Measurements from ENCODE around the gene IL23A.
A peak's percentile ranks its signal among the peaks of the same experiment; 100 is the strongest.

Gene IL23A, protein sequence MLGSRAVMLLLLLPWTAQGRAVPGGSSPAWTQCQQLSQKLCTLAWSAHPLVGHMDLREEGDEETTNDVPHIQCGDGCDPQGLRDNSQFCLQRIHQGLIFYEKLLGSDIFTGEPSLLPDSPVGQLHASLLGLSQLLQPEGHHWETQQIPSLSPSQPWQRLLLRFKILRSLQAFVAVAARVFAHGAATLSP

DNA sequence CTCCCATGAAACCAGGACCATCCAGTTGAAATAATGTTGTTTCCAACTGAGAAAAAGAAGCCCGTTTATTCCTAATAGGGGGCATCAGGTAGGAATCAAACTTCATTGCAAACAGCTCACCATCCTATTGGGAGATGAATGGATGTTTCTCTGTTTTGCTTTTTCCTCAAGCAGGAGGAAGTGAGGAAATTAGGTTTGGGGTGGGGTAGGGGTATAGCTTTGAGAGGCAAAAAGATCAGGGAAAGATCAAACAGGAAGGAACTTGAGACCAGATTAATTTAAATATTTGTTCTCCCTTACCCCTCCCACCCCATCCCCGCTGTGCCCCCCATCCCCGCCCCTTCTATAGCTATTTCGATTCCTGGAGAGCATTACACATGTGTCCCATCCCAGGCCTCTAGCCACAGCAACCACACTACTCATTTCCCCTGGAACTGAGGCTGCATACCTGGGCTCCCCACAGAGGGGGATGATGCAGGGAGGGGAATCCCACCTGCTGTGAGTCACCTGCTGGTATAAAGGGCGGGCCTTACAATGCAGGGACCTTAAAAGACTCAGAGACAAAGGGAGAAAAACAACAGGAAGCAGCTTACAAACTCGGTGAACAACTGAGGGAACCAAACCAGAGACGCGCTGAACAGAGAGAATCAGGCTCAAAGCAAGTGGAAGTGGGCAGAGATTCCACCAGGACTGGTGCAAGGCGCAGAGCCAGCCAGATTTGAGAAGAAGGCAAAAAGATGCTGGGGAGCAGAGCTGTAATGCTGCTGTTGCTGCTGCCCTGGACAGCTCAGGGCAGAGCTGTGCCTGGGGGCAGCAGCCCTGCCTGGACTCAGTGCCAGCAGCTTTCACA, at the start of gene IL23A:
TSS of gene IL23A (plus strand) at position 577 of the 850 bp plus-strand sequence. CDS start at position 738, 161 bp downstream.
- TF ChIP-seq TEAD4 (IDR thresholded peaks at IDR 0.05) (0 out of 2 replicates have a peak, but pooled peaks have one; percentile 25), EP300 (IDR thresholded peaks at IDR 0.05; ENCODE audit: borderline replicate concordance) (no peak)

DNA sequence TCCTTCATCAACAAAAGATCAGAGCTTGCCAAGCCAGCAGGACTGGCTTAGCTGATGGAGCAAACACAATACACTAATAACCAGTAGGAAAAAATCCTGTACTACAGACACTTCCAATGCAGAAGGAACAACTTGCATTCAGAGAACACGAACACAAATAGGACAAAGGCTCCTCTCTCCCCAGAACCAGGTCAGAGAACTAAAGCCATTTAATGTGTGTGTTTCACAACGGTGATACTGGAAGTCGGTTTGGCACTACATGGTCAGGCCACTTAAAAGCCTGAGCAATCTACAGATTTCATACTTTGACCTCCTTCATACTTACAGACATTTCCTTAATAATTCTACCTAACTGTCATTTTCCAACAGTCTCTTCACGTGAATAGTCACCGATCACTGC, 44.9 kb upstream of the IL23A start:
- TF ChIP-seq, protein P1, sequence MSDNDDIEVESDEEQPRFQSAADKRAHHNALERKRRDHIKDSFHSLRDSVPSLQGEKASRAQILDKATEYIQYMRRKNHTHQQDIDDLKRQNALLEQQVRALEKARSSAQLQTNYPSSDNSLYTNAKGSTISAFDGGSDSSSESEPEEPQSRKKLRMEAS (IDR thresholded peaks at IDR 0.05): no peak
- no peak for TF ChIP-seq RAD21 (IDR thresholded peaks at IDR 0.05; ENCODE audit: low read depth)
- TF ChIP-seq FOXM1 (IDR thresholded peaks at IDR 0.05; ENCODE audit: borderline replicate concordance, low read depth): no peak
- no peak for TF ChIP-seq TEAD4 (IDR thresholded peaks at IDR 0.05)
- TF ChIP-seq NFIC (IDR thresholded peaks at IDR 0.05): no peak
- TF ChIP-seq ZBTB7A (IDR thresholded peaks at IDR 0.05; ENCODE audit: low read depth): no peak
- TF ChIP-seq EP300 (IDR thresholded peaks at IDR 0.05; ENCODE audit: borderline replicate concordance): no peak
- TF ChIP-seq TAF1 (IDR thresholded peaks at IDR 0.05; ENCODE audit: low read depth): no peak
- TF ChIP-seq, protein P2, sequence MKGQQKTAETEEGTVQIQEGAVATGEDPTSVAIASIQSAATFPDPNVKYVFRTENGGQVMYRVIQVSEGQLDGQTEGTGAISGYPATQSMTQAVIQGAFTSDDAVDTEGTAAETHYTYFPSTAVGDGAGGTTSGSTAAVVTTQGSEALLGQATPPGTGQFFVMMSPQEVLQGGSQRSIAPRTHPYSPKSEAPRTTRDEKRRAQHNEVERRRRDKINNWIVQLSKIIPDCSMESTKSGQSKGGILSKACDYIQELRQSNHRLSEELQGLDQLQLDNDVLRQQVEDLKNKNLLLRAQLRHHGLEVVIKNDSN (IDR thresholded peaks at IDR 0.05): no peak
- TF ChIP-seq, protein P3, sequence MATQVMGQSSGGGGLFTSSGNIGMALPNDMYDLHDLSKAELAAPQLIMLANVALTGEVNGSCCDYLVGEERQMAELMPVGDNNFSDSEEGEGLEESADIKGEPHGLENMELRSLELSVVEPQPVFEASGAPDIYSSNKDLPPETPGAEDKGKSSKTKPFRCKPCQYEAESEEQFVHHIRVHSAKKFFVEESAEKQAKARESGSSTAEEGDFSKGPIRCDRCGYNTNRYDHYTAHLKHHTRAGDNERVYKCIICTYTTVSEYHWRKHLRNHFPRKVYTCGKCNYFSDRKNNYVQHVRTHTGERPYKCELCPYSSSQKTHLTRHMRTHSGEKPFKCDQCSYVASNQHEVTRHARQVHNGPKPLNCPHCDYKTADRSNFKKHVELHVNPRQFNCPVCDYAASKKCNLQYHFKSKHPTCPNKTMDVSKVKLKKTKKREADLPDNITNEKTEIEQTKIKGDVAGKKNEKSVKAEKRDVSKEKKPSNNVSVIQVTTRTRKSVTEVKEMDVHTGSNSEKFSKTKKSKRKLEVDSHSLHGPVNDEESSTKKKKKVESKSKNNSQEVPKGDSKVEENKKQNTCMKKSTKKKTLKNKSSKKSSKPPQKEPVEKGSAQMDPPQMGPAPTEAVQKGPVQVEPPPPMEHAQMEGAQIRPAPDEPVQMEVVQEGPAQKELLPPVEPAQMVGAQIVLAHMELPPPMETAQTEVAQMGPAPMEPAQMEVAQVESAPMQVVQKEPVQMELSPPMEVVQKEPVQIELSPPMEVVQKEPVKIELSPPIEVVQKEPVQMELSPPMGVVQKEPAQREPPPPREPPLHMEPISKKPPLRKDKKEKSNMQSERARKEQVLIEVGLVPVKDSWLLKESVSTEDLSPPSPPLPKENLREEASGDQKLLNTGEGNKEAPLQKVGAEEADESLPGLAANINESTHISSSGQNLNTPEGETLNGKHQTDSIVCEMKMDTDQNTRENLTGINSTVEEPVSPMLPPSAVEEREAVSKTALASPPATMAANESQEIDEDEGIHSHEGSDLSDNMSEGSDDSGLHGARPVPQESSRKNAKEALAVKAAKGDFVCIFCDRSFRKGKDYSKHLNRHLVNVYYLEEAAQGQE (IDR thresholded peaks at IDR 0.05; ENCODE audit: low read depth): no peak
- TF ChIP-seq TCF12 (IDR thresholded peaks at IDR 0.05; ENCODE audit: low read depth): no peak
- TF ChIP-seq CREB1 (IDR thresholded peaks at IDR 0.05; ENCODE audit: low read depth): no peak
- no peak for TF ChIP-seq YY1 (IDR thresholded peaks at IDR 0.05; ENCODE audit: low read depth)

DNA sequence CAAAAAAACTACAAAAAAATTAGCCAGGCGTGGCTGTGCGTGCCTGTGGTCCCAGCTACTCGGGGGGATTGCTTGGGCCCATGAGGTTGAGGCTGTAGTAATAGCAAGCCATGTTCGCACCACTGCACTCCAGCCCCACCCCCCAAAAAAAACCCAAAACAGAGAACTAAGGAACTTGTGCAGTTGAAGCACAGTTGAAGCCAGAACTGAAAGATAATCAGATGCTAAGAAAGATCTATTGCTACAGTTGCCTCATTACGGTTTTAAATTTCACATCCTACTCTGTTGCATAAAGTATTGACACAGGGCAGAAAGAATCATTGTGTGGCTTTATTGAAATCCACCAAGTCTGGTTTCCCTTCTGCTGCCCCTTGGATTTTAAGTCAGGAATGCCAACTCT, 42.4 kb upstream of the IL23A start:
- TF ChIP-seq EP300 (IDR thresholded peaks at IDR 0.05; ENCODE audit: borderline replicate concordance) (no peak), YY1 (IDR thresholded peaks at IDR 0.05; ENCODE audit: low read depth) (no peak), CEBPB (IDR thresholded peaks at IDR 0.05) (no peak), TEAD4 (IDR thresholded peaks at IDR 0.05) (no peak), CREB1 (IDR thresholded peaks at IDR 0.05; ENCODE audit: low read depth) (no peak), NFIC (IDR thresholded peaks at IDR 0.05) (no peak), RAD21 (IDR thresholded peaks at IDR 0.05; ENCODE audit: low read depth) (no peak), ZBTB7A (IDR thresholded peaks at IDR 0.05; ENCODE audit: low read depth) (no peak), FOXM1 (IDR thresholded peaks at IDR 0.05; ENCODE audit: borderline replicate concordance, low read depth) (no peak), TCF12 (IDR thresholded peaks at IDR 0.05; ENCODE audit: low read depth) (no peak), TAF1 (IDR thresholded peaks at IDR 0.05; ENCODE audit: low read depth) (no peak), EGR1 (IDR thresholded peaks at IDR 0.05) (no peak)
- TF ChIP-seq, protein P2 (IDR thresholded peaks at IDR 0.05): no peak
- TF ChIP-seq, protein P1 (IDR thresholded peaks at IDR 0.05): no peak
- TF ChIP-seq, protein P3 (IDR thresholded peaks at IDR 0.05; ENCODE audit: low read depth): no peak

DNA sequence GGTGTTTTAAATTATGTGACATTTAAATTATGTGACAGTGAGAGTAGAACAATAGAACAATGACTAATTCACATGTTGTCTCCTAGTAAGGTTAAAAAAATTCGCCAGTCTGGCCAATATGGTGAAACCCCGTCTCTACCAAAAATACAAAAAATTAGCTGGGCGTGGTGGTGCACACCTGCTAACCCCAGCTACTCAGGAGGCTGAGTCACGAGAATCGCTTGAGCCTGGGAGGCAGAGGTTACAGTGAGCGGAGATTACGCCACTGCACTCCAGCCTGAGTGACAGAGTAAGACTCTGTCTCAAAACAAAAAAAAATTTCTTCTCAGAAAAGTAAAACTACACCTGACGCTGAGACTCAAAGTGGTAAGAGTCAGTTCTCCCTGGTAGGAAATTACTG, 41.3 kb upstream of the IL23A start:
- no peak for TF ChIP-seq TCF12 (IDR thresholded peaks at IDR 0.05; ENCODE audit: low read depth)
- TF ChIP-seq ZBTB7A (IDR thresholded peaks at IDR 0.05; ENCODE audit: low read depth): no peak

DNA sequence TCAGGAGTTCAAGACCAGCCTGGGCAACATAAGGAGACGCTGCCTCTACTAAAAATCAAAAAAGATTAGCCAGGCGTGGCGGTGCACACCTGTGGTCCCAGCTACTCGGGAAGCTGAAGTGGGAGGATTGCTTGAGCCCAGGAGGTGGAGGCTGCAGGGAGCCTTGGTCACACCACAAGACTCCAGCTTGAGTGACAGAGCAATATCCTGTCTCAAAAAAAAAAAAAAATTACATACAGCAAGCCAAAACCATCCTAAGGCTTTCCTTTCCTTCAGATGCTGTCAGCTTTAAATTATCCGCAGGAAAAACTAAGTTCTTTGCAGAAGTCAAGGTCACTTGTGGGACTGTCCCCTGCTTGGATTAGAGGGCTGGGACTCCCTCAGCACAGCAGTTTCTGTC, 39.9 kb upstream of the IL23A start:
- TF ChIP-seq RAD21 (IDR thresholded peaks at IDR 0.05; ENCODE audit: low read depth) (no peak), EP300 (IDR thresholded peaks at IDR 0.05; ENCODE audit: borderline replicate concordance) (no peak)

DNA sequence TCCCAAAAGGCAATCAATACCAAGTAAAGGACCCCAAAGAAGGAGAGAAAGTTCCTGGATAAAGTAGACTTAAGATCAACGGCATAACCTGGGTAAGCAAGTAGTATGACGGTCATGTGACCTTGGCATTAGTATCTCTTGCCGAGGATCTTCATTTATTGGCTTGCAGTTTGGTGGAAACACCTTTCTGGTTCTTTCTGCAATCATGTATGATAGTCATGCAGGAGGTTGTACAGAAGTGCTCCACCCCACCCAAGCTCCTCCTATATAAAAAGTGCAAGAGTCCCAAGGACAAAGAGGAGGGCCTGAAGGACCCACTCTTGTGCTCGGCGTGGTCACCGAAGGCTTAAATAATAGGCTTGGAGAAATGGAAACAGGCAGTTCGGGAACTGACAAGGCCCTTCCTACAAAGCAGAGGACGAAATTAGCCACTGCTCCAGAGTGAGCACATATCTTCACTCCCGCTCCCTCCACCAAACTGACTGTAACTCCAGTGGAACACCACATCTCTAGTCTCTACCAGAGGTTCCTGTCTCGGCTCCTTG, 39.3 kb upstream of the IL23A start:
- TF ChIP-seq, protein P2 (IDR thresholded peaks at IDR 0.05): peak; percentile 83
- no peak for TF ChIP-seq RAD21 (IDR thresholded peaks at IDR 0.05; ENCODE audit: low read depth)
- TF ChIP-seq FOXM1 (IDR thresholded peaks at IDR 0.05; ENCODE audit: borderline replicate concordance, low read depth): no peak

Measured in Ishikawa (cell line).